ENCODE data around the gene S100PBP. TPM values are rescaled to one million over a fixed set of nuclear protein-coding genes. Genes with fewer than 3 reads are reported as not detected.

The S100PBP gene
- total RNA-seq, 1 donor from 2014 or later = 11.1 TPM

- Histone ChIP-seq H3K9me3 (replicated peaks) (no peaks in the 10 kb centered on the region), H3K4me1 (peaks cover 34% of the 10 kb centered on the region), H3K4me3 (no peak overlapping the region), H3K27ac (replicated peaks) (no peak overlapping the region), H3K27me3 (ENCODE audit: low read depth) (peaks cover 63% of the 10 kb centered on the region), H3K36me3 (no peaks in the 10 kb centered on the region)
- intact Hi-C loops (cut with micrococcal nuclease) = no loop called here
- no peak for TF ChIP-seq CTCF (IDR thresholded peaks at IDR 0.05; ENCODE audit: borderline replicate concordance)
- no peak for DNase-seq
Measured at GRCh38 chr1:32884726-32885125, 67.3 kb downstream of the S100PBP start.

- Histone ChIP-seq H3K27ac (replicated peaks) (no peak overlapping the region), H3K36me3 (no peaks in the 10 kb centered on the region), H3K27me3 (ENCODE audit: low read depth) (peaks cover 72% of the 10 kb centered on the region), H3K4me3 (no peak overlapping the region), H3K9me3 (replicated peaks) (no peaks in the 10 kb centered on the region), H3K4me1 (peaks cover 31% of the 10 kb centered on the region)
- no peak for DNase-seq
- intact Hi-C loops (cut with micrococcal nuclease) = no loop called here
- TF ChIP-seq CTCF (IDR thresholded peaks at IDR 0.05; ENCODE audit: borderline replicate concordance) = no peak
Measured at GRCh38 chr1:32885676-32886003, 68.2 kb downstream of the S100PBP start.

- no peaks in the 10 kb centered on the region for H3K36me3 ChIP-seq
- intact Hi-C loops (cut with micrococcal nuclease) = no loop called here
- H3K4me1 ChIP-seq = peaks cover 25% of the 10 kb centered on the region
- H3K9me3 ChIP-seq (replicated peaks) = no peaks in the 10 kb centered on the region
- no peak within 1 kb of the TSS for H3K27ac ChIP-seq (replicated peaks)
- TF ChIP-seq CTCF (IDR thresholded peaks at IDR 0.05; ENCODE audit: borderline replicate concordance) = peak; percentile 58
- DNase-seq = peak; percentile 46
- H3K27me3 ChIP-seq (ENCODE audit: low read depth) = peaks cover 78% of the 10 kb centered on the region
- peak within 1 kb of the TSS; percentile 55 for H3K4me3 ChIP-seq
Measured at GRCh38 chr1:32886004-32886827, 68.8 kb downstream of the S100PBP start, which contains the start of gene HPCA. Gene HPCA (plus strand): TSS chr1:32886491. CDS start chr1:32888899, 2,408 bp downstream.

GRCh38 chr1:32886828-32887414, 69.5 kb downstream of the S100PBP start:
- Histone ChIP-seq H3K27ac (replicated peaks) (no peak overlapping the region), H3K27me3 (ENCODE audit: low read depth) (peaks cover 85% of the 10 kb centered on the region), H3K36me3 (no peaks in the 10 kb centered on the region), H3K4me1 (peaks cover 18% of the 10 kb centered on the region), H3K4me3 (no peak overlapping the region), H3K9me3 (replicated peaks) (no peaks in the 10 kb centered on the region)
- intact Hi-C loops (cut with micrococcal nuclease) = no loop called here
- DNase-seq = no peak
- TF ChIP-seq CTCF (IDR thresholded peaks at IDR 0.05; ENCODE audit: borderline replicate concordance) = peak; percentile 7

- Histone ChIP-seq H3K27me3 (ENCODE audit: low read depth) (peaks cover 92% of the 10 kb centered on the region), H3K4me3 (no peak overlapping the region), H3K4me1 (peaks cover 13% of the 10 kb centered on the region), H3K9me3 (replicated peaks) (no peaks in the 10 kb centered on the region), H3K36me3 (no peaks in the 10 kb centered on the region), H3K27ac (replicated peaks) (no peak overlapping the region)
- no peak for DNase-seq
- TF ChIP-seq CTCF (IDR thresholded peaks at IDR 0.05; ENCODE audit: borderline replicate concordance) = no peak
- intact Hi-C loops (cut with micrococcal nuclease) = no loop called here
Measured at GRCh38 chr1:32887623-32888022, 70.2 kb downstream of the S100PBP start.
